GDM1 (cell line): Measurements from ENCODE around the gene PHF20.
"Not testable (repeated sequence)": the region's sequence is repeated elsewhere in the genome, so short reads cannot be mapped to it uniquely, and the experiment has no call there.

Source experiments
- DNase-seq: peaks from one replicate; lab custom pipeline; 2025; lab: John Stamatoyannopoulos, UW

Gene PHF20

GRCh38 chr20:35771689-35772562, at the start of gene PHF20:
TSS of gene PHF20 (plus strand) at chr20:35772015. CDS start at chr20:35801523, 29,508 bp downstream.
- DNase-seq = peak; percentile 96

- DNase-seq = not testable (repeated sequence)
Observed at GRCh38 chr20:35723275-35723639, 48.6 kb upstream of the PHF20 start.

- DNase-seq = not testable (repeated sequence)
Observed at GRCh38 chr20:35723652-35724320, 48.0 kb upstream of the PHF20 start.

- DNase-seq = no peak
Observed at GRCh38 chr20:35724321-35725230, 47.2 kb upstream of the PHF20 start.

- DNase-seq = no peak
Observed at GRCh38 chr20:35726842-35727711, 44.7 kb upstream of the PHF20 start.

GRCh38 chr20:35729283-35729807, 42.5 kb upstream of the PHF20 start:
- DNase-seq = no peak

GRCh38 chr20:35729836-35730582, 41.8 kb upstream of the PHF20 start:
- DNase-seq = no peak

- DNase-seq = no peak
Observed at GRCh38 chr20:35730583-35731468, 41.0 kb upstream of the PHF20 start.

- DNase-seq = no peak
Observed at GRCh38 chr20:35731469-35731788, 40.4 kb upstream of the PHF20 start.

- DNase-seq = no peak
Observed at GRCh38 chr20:35731862-35732643, 39.8 kb upstream of the PHF20 start.

GRCh38 chr20:35732644-35732982, 39.2 kb upstream of the PHF20 start:
- no peak for DNase-seq

- no peak for DNase-seq
Observed at GRCh38 chr20:35734374-35734773, 37.4 kb upstream of the PHF20 start.

GRCh38 chr20:35734777-35735649, 36.8 kb upstream of the PHF20 start:
- no peak for DNase-seq

- DNase-seq = no peak
Observed at GRCh38 chr20:35735826-35736470, 35.9 kb upstream of the PHF20 start.

- no peak for DNase-seq
Observed at GRCh38 chr20:35737865-35738333, 33.9 kb upstream of the PHF20 start.

- no peak for DNase-seq
Observed at GRCh38 chr20:35738410-35739179, 33.2 kb upstream of the PHF20 start.
